A549 treated with DMSO at 1 μM for 4 hours (cell line): ENCODE results near the gene SLC10A7. TPM values are rescaled to one million over a fixed set of nuclear protein-coding genes. Genes with fewer than 3 reads are reported as not detected.

Experiments
- total RNA-seq: library from RNA; stranded (reverse); fragments of 200-300 nt; extraction: Qiagen RNA extraction; gene quantifications from 5 replicates; pipeline ENCODE4 v1.2.3, GENCODE V29; 2022; ENCODE audit warnings: low read depth

SLC10A7 gene
- total RNA-seq, result 1.7 to 3.1 TPM (median 2.5 TPM) in 5 replicates

GRCh38 chr4:146521541-146522097, at the start of gene SLC10A7:
SLC10A7 (minus strand) TSS chr4:146521940; CDS start chr4:146521717, 223 bp downstream.

GRCh38 chr4:146214238-146214637, 307.5 kb downstream of the SLC10A7 start, which contains the start of gene REELD1:
REELD1 (plus strand) TSS chr4:146214538; CDS start chr4:146216953, 2,415 bp downstream.

Other genes with a start within 250 kb of the SLC10A7 start
- gene POU4F2, start 117.0 kb upstream of the SLC10A7 start, total RNA-seq, result not detected in 5 replicates